Astrocyte (in vitro differentiated cells and primary cell): ENCODE data around the gene ADAM23.

Source experiments
- CTCF ChIP-seq: IDR thresholded peaks from 2 replicates; pipeline ENCODE4 v1.5.1; 2011; ENCODE audit warnings: low read depth, mild to moderate bottlenecking, inconsistent platforms, low read length, moderate library complexity; ENCODE audit not compliant: insufficient read depth
- EZH2 ChIP-seq: IDR thresholded peaks from 2 replicates; pipeline ENCODE4 v1.6.1; 2012; ENCODE audit warnings: mild to moderate bottlenecking, low read length, inconsistent platforms; ENCODE audit not compliant: insufficient read depth

- no peak for TF ChIP-seq CTCF
- TF ChIP-seq EZH2: no peak
Observed at GRCh38 chr2:206481056-206481455, 37.7 kb downstream of the ADAM23 start.
